Pancreas (tissue), 10 donors: ENCODE measurements around the gene MRC2. TPM values are rescaled to one million over a fixed set of nuclear protein-coding genes. Genes with fewer than 3 reads are reported as not detected.

ENCODE experiments used
- ATAC-seq, 4 donors: fragments of 200-7000 bp; cut with Tn5 transposase; one replicate each; pipeline versions ENCODE4 v1.8.0 to v1.9.1; 2020; ENCODE audit warnings: mild to moderate bottlenecking in 4 of 4, moderate library complexity in 4 of 4
- DNase-seq, 6 donors: peaks; one replicate each; pipeline ENCODE4 v3.0.0-alpha.2; 2020
- FAIRE-seq: peaks from 2 replicates; lab custom pipeline; 2012; peaks lifted over from hg19 to GRCh38; lab: Jason Lieb, UNC
- H3K27ac ChIP-seq, 4 donors: fragments of 200-600 bp; sonication (generic); 1 replicate in 3 of 4; 2 replicates in 1 of 4; pipeline versions ENCODE4 v1.5.0 to v1.8.0; 2020
- H3K27me3 ChIP-seq, 4 donors: fragments of 200-600 bp; one replicate each; pipeline ENCODE4 v1.8.0; 2021
- H3K36me3 ChIP-seq, 3 donors: fragments of 200-600 bp; sonication (generic) in 1 of 3; one replicate each; pipeline versions ENCODE4 v1.5.0 to v1.8.0; 2020 to 2021
- H3K4me1 ChIP-seq, 3 donors: fragments of 200-600 bp; one replicate each; pipeline ENCODE4 v1.8.0; 2021
- H3K4me3 ChIP-seq, 4 donors: fragments of 200-600 bp; sonication (generic) in 2 of 4; one replicate each; pipeline versions ENCODE4 v1.5.0 to v1.8.0; 2020 to 2021
- H3K9me3 ChIP-seq, 4 donors: fragments of 200-600 bp; one replicate each; pipeline ENCODE4 v1.8.0; 2021
- WGBS, 2 donors: extraction: QIAGEN DNeasy Blood & Tissue Kit; methylation state at CpG; one replicate each; pipeline ENCODE4 v1.1.7; 2013; 5-methylcytosine and 5-hydroxymethylcytosine counted together
- intact Hi-C, 3 donors: fragments of 100-400 bp; cut with DNase I; formaldehyde crosslinking; loops; one replicate each; pipeline versions ENCODE4 v1.11.1 to v1.14.2; 2022
- polyA plus RNA-seq, 2 donors: library from polyadenylated mRNA; stranded (reverse); fragments of 200-250 nt; gene quantifications; one replicate each; pipeline ENCODE4 v1.2.3, GENCODE V29; 2013
- total RNA-seq, 6 donors: library from RNA; stranded (reverse); fragmentation: NEBNext Ultra II Directional in 4 of 6; extraction: Animal tissue kit (Norgen Biotek cat#: 25700) in 4 of 6; gene quantifications; one replicate each; pipeline versions ENCODE4 v1.2.1 to v1.2.4, GENCODE V29; 2021 to 2023
- TF ChIP-seq, protein P1 (sequence below), 4 donors: fragments of 200-600 bp; sonication (generic) in 3 of 4; IDR thresholded peaks; one replicate each; pipeline versions ENCODE4 v1.5.0 to v1.8.0; 2021; ENCODE audit warnings: antibody characterized with exemption in 4 of 4
- donor health status: healthy with polysubstance abuse.
- donor health status: DM: no; HTN: no; CAD: no; lungs with moderate emphysema.
- donor health status: DM: no; HTN: no; CAD: no.
- donor health status: control.
- donor health status: control.
- donor health status: Bipolar disorder and iron deficiency.
- donor health status: DM: yes; HTN: yes; CAD: no.
- donor health status: DM: no; HTN: no; CAD: no.
- donor health status: DM: no; HTN: no; CAD: no.
- donor health status: DM: yes; HTN: yes; CAD: no.

The MRC2 gene
- total and polyA plus RNA-seq, 8 donors: 1.6 to 25.4 (median 5.1) TPM

DNA sequence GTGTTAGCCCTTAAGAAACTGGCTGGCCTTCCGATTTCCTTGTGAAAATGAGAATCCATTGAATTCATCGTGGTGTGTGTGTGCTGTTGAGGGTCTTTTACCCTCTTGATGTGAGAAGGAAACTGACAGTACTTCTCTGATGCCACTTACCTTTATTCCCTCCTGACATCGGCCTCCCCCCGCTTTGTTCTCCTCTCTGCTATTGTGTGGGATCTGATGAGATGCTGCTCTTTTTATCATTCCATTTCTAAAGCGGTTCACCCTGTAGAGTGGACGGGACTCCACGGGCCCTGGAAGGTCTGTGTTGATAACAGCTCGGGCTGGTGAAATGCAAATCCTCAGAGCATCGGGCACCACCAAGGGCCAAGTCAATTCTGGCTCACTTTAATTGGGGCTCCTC lies 110.8 kb downstream of the MRC2 start:
- FAIRE-seq: no peak
- Histone ChIP-seq H3K4me3 (no peak overlapping the region), H3K9me3 (no peaks in the 10 kb centered on the region), H3K4me1 (no peaks in the 10 kb centered on the region), H3K27ac (no peak overlapping the region), H3K27me3 (no peaks in the 10 kb centered on the region), H3K36me3 (no peaks in the 10 kb centered on the region)
- no peak for DNase-seq
- intact Hi-C loops: no loop called here
- WGBS, 2 donors: 75 to 83% methylated on average over 9 of the region's 9 CpGs
- TF ChIP-seq, protein P1, sequence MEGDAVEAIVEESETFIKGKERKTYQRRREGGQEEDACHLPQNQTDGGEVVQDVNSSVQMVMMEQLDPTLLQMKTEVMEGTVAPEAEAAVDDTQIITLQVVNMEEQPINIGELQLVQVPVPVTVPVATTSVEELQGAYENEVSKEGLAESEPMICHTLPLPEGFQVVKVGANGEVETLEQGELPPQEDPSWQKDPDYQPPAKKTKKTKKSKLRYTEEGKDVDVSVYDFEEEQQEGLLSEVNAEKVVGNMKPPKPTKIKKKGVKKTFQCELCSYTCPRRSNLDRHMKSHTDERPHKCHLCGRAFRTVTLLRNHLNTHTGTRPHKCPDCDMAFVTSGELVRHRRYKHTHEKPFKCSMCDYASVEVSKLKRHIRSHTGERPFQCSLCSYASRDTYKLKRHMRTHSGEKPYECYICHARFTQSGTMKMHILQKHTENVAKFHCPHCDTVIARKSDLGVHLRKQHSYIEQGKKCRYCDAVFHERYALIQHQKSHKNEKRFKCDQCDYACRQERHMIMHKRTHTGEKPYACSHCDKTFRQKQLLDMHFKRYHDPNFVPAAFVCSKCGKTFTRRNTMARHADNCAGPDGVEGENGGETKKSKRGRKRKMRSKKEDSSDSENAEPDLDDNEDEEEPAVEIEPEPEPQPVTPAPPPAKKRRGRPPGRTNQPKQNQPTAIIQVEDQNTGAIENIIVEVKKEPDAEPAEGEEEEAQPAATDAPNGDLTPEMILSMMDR (IDR thresholded peaks at IDR 0.05): no peak
- ATAC-seq: no peak

DNA sequence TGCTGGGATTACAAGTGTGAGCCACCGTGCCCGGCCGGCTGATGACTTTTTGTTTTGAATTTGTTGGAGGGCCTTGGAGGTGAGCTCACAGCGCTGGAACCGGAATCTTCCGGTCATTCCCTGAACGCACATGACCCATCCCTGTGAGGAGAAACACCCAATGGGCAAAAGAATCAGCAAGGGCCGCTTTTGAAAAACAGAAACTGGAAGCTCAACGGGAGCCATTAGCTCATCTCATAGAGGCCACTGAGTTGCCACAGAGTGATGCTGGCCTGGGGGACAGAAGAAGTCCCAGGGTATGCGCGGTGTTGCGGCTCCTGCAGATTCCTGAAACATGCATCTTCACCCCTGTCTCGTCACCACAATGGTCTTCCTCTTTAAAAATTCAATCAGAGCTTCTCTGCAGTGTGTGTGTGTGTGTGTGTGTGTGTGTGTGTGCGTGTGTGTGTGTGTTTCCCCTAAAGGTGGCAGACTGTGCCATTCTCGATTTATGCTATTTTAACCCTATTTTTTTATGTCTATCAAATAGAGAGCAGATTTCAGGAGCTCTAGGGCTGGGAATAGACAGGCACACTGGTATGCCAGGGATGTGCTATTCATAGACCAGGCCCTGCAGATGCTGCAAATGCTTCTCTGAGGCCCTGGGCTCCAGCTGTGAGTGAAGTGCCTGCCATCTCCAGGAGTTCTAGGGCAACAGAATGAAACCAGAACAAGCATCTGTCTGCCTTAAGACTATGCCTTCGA lies 112.3 kb downstream of the MRC2 start:
- Histone ChIP-seq H3K4me3 (no peak overlapping the region), H3K27ac (no peak overlapping the region), H3K36me3 (no peaks in the 10 kb centered on the region), H3K4me1 (no peaks in the 10 kb centered on the region), H3K27me3 (no peaks in the 10 kb centered on the region), H3K9me3 (no peaks in the 10 kb centered on the region)
- WGBS, 2 donors: 79 to 85% methylated on average over 16 of the region's 16 CpGs
- no peak for DNase-seq
- no peak for FAIRE-seq
- intact Hi-C loops: no loop called here
- ATAC-seq: no peak
- TF ChIP-seq, protein P1 (IDR thresholded peaks at IDR 0.05): no peak

DNA sequence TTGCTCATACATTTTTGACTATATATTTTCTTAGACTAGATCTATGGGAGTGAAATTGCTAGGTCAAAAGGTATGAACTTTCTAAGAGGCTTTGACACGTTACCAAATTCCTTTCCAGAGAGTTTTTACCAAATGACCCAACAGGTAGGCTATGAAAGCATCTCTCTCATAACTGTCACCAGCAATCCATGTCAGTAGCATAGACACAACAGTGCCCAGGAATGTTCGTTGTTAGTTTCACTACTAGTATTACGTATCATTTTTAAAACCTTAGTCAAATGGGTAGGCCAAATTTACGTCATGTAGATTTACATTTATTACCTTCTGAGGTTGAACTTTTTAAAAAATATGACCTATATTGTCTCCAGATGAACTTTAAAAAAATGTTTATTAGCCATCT lies 113.8 kb downstream of the MRC2 start:
- H3K27ac ChIP-seq: no peak overlapping the region
- FAIRE-seq: no peak
- no peak for ATAC-seq
- no peak overlapping the region for H3K4me3 ChIP-seq
- no peaks in the 10 kb centered on the region for H3K4me1 ChIP-seq
- H3K36me3 ChIP-seq: no peaks in the 10 kb centered on the region
- intact Hi-C loops: no loop called here
- 85 to 90% methylated on average over 4 of the region's 4 CpGs for WGBS, 2 donors
- TF ChIP-seq, protein P1 (IDR thresholded peaks at IDR 0.05): no peak
- DNase-seq: no peak
- H3K9me3 ChIP-seq: no peaks in the 10 kb centered on the region
- no peaks in the 10 kb centered on the region for H3K27me3 ChIP-seq

Other genes starting within 250 kb of the MRC2 start
- not detected for gene EFCAB3, start 247.1 kb upstream of the MRC2 start, total RNA-seq
- not detected for gene EFCAB3, start 247.1 kb upstream of the MRC2 start, polyA plus RNA-seq
- gene METTL2A, start 203.8 kb upstream of the MRC2 start, total RNA-seq: 10 to 100 TPM in 1 of 6 donors, 1 to 10 TPM in 5; 4.6 to 11.0 (median 8.5) TPM
- gene METTL2A, start 203.8 kb upstream of the MRC2 start, polyA plus RNA-seq: 1 to 10 TPM; 4.0 to 4.9 TPM
- gene TLK2, start 148.8 kb upstream of the MRC2 start, total RNA-seq: 10 to 100 TPM; 10.9 to 19.3 (median 13.6) TPM
- gene TLK2, start 148.8 kb upstream of the MRC2 start, polyA plus RNA-seq: 1 to 10 TPM; 6.2 to 9.9 TPM
- under 1 TPM in 3 of 6 donors, not detected in 3; 0.20 to 0.41 (median 0.23) TPM for gene MARCHF10, start 180.6 kb downstream of the MRC2 start, total RNA-seq
- gene MARCHF10, start 180.6 kb downstream of the MRC2 start, polyA plus RNA-seq: under 1 TPM; 0.42 to 0.77 TPM